MM.1S (cell line): ENCODE data around the gene RPL14.

Experiments
- DNase-seq: peaks from one replicate; pipeline ENCODE4 v3.0.0-alpha.2; 2015
- H2AFZ ChIP-seq: fragments of 300-600 bp; sonication (generic); 2 replicates; pipeline ENCODE4 v1.6.0; 2016; ENCODE audit warnings: antibody characterized with exemption, low read length
- H3F3A ChIP-seq: fragments of 300-600 bp; sonication (generic); 2 replicates; pipeline ENCODE4 v1.6.1; 2016; ENCODE audit warnings: mild to moderate bottlenecking, antibody characterized with exemption, low read length, moderate library complexity, mixed read lengths; ENCODE audit not compliant: insufficient read depth
- H3K27ac ChIP-seq: fragments of 300-600 bp; sonication (generic); 2 replicates; pipeline ENCODE4 v1.5.1; 2016; ENCODE audit warnings: mild to moderate bottlenecking, low read length
- H3K27me3 ChIP-seq: fragments of 300-600 bp; sonication (generic); replicated peaks from 2 replicates; pipeline ENCODE4 v1.6.0; 2016; ENCODE audit warnings: low read length; ENCODE audit not compliant: insufficient read depth
- H3K36me3 ChIP-seq: fragments of 300-600 bp; sonication (generic); replicated peaks from 2 replicates; pipeline ENCODE4 v1.6.1; 2016; ENCODE audit warnings: mild to moderate bottlenecking, low read length, mixed read lengths; ENCODE audit not compliant: insufficient read depth
- H3K4me1 ChIP-seq: fragments of 300-600 bp; sonication (generic); 2 replicates; pipeline ENCODE4 v1.6.1; 2016; ENCODE audit warnings: low read length, mixed read lengths
- H3K4me2 ChIP-seq: fragments of 300-600 bp; sonication (generic); 2 replicates; pipeline ENCODE4 v1.6.0; 2016; ENCODE audit warnings: low read depth, low read length
- H3K4me3 ChIP-seq: fragments of 300-600 bp; sonication (generic); 2 replicates; pipeline ENCODE4 v1.5.1; 2016; ENCODE audit warnings: low read length, mixed read lengths
- H3K79me2 ChIP-seq: fragments of 300-600 bp; sonication (generic); 2 replicates; pipeline ENCODE4 v1.6.1; 2016; ENCODE audit warnings: mixed run types, low read length, mixed read lengths
- H3K9ac ChIP-seq: fragments of 300-600 bp; sonication (generic); 2 replicates; pipeline ENCODE4 v1.6.1; 2016; ENCODE audit warnings: low read length, mixed read lengths
- H3K9me2 ChIP-seq: fragments of 300-600 bp; sonication (generic); replicated peaks from 2 replicates; pipeline ENCODE4 v1.6.1; 2016; ENCODE audit warnings: mild to moderate bottlenecking, low read length, mixed read lengths; ENCODE audit not compliant: insufficient read depth
- H3K9me3 ChIP-seq: fragments of 300-600 bp; sonication (generic); replicated peaks from 2 replicates; pipeline ENCODE4 v1.6.1; 2016; ENCODE audit warnings: mild to moderate bottlenecking, low read length, mixed read lengths; ENCODE audit not compliant: insufficient read depth
- H4K20me1 ChIP-seq: fragments of 300-600 bp; sonication (generic); 2 replicates; pipeline ENCODE4 v1.6.1; 2016; ENCODE audit warnings: mild to moderate bottlenecking, low read length, moderate library complexity, mixed read lengths; ENCODE audit not compliant: insufficient read depth
- EZH2 ChIP-seq: fragments of 300-600 bp; sonication (generic); optimal IDR thresholded peaks from 2 replicates; pipeline ENCODE3; 2017; ENCODE audit warnings: low read depth, mild to moderate bottlenecking, antibody characterized with exemption, low read length, mixed read lengths
- EZH2phosphoT487 ChIP-seq: fragments of 300-600 bp; sonication (generic); IDR thresholded peaks from 2 replicates; pipeline ENCODE4 v1.6.1; 2018; ENCODE audit warnings: antibody characterized with exemption, low read length
- TF ChIP-seq, protein P1 (sequence below): fragments of 300-600 bp; sonication (generic); IDR thresholded peaks from 2 replicates; pipeline ENCODE4 v1.5.1; 2016; ENCODE audit warnings: antibody characterized with exemption, low read length, mixed read lengths

RPL14 gene

DNA sequence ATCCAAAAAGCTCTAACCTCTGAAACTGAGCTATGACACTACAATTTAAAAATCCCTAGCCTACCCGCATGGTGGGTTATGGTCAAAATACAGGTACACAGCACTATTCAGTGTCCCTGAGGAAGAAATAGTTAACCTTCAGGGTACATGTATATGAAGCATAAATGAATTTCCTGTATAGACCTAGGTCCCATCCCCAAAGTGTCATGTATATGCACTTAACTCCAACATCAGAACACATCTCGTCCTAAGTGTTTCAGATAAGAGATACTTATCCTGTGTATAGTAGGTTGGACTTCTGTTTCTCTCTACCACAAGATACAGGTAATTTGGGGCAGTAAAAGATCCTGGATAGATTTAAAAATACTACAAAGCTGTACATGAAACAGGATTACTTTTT is 6.4 kb downstream of the RPL14 start:
- H3K27ac ChIP-seq: no peak overlapping the region
- H3K36me3 ChIP-seq: peaks cover 11% of the 10 kb centered on the region
- no peaks in the 10 kb centered on the region for H3K9me3 ChIP-seq
- DNase-seq: no peak
- H2AFZ ChIP-seq: no peak overlapping the region
- no peak overlapping the region for H3K9ac ChIP-seq
- H3K79me2 ChIP-seq: peaks cover 16% of the 10 kb centered on the region
- H3K9me2 ChIP-seq: no peaks in the 10 kb centered on the region
- no peak overlapping the region for H3K4me2 ChIP-seq
- peaks cover 2% of the 10 kb centered on the region for H3K4me1 ChIP-seq
- peaks cover 5% of the 10 kb centered on the region; the same call in 1 of the 2 replicates for H4K20me1 ChIP-seq
- no peaks in the 10 kb centered on the region for H3K27me3 ChIP-seq
- no peak overlapping the region for H3K4me3 ChIP-seq
- no peak for TF ChIP-seq EZH2phosphoT487
- TF ChIP-seq, protein P1, sequence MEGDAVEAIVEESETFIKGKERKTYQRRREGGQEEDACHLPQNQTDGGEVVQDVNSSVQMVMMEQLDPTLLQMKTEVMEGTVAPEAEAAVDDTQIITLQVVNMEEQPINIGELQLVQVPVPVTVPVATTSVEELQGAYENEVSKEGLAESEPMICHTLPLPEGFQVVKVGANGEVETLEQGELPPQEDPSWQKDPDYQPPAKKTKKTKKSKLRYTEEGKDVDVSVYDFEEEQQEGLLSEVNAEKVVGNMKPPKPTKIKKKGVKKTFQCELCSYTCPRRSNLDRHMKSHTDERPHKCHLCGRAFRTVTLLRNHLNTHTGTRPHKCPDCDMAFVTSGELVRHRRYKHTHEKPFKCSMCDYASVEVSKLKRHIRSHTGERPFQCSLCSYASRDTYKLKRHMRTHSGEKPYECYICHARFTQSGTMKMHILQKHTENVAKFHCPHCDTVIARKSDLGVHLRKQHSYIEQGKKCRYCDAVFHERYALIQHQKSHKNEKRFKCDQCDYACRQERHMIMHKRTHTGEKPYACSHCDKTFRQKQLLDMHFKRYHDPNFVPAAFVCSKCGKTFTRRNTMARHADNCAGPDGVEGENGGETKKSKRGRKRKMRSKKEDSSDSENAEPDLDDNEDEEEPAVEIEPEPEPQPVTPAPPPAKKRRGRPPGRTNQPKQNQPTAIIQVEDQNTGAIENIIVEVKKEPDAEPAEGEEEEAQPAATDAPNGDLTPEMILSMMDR: no peak
- no peak for TF ChIP-seq EZH2
- peaks cover 30% of the 10 kb centered on the region for H3F3A ChIP-seq

DNA sequence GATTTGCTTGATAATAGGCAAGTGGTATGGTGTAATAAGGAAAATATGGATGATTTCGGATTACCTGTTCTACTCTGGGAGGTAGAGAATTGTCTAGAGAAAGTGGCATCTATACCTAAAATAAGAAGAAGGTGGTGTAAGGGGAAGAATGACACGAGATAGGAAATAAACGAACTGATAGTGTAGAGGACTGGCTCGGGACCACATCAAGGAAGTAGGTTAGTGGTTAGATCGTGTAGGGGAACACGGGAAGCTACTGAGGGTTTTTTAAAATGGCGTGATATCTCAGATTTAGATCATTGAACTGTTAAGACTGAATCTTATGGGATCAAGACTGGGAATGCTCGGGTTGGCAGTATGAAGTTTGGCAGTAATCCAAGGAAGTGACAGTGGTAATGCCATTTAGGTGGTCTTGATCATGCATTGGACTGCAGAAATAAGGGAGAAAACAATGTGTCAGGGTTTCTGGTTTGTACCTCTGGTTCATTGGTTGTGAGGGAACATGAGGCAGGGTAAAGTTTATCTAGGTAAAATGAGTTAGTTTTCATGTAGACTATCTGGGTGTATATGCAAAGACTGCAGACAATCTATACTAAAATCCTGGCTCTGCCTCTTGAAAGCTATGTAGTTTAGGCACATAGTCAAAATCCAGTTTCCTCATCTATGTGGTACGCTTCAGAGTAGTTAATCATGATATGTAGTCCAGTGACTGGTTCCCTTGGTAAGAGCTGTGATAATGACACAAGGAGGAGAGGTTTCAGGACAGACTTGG is 7.4 kb downstream of the RPL14 start:
- Histone ChIP-seq H3K9ac (no peak overlapping the region), H3K9me2 (no peaks in the 10 kb centered on the region), H3K4me2 (no peak overlapping the region), H4K20me1 (peaks cover 5% of the 10 kb centered on the region; the same call in 1 of the 2 replicates), H3K79me2 (peaks cover 7% of the 10 kb centered on the region; the same call in 1 of the 2 replicates), H3K27ac (no peak overlapping the region), H3K4me3 (no peak overlapping the region), H3K27me3 (no peaks in the 10 kb centered on the region), H2AFZ (no peak overlapping the region), H3F3A (peaks cover 30% of the 10 kb centered on the region), H3K36me3 (peaks cover 8% of the 10 kb centered on the region), H3K9me3 (no peaks in the 10 kb centered on the region), H3K4me1 (no peaks in the 10 kb centered on the region)
- TF ChIP-seq EZH2 (no peak), EZH2phosphoT487 (no peak)
- TF ChIP-seq, protein P1: no peak
- no peak for DNase-seq

DNA sequence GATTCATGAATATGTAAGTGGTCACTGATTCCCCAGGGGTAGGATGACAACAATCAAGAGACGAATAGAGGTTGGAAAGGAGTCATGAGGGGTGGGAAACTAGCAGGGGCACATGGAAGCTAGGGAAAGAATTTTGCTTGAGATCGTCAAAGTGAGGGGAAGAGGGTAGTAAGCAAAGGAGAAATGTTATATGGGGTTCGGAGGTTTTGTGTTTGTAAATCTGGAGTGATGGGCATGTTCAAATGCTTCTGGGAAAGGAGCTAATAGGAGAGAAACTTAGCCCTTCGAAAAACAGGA is 7.9 kb downstream of the RPL14 start:
- Histone ChIP-seq H3K9ac (no peak overlapping the region), H3F3A (peaks cover 30% of the 10 kb centered on the region), H3K4me1 (no peaks in the 10 kb centered on the region), H3K9me3 (no peaks in the 10 kb centered on the region), H3K4me2 (no peak overlapping the region), H3K27ac (no peak overlapping the region), H3K9me2 (no peaks in the 10 kb centered on the region), H2AFZ (no peak overlapping the region), H4K20me1 (peaks cover 3% of the 10 kb centered on the region; the same call in 1 of the 2 replicates), H3K27me3 (no peaks in the 10 kb centered on the region), H3K36me3 (peaks cover 8% of the 10 kb centered on the region), H3K4me3 (no peak overlapping the region), H3K79me2 (peaks cover 3% of the 10 kb centered on the region; the same call in 1 of the 2 replicates)
- no peak for DNase-seq
- no peak for TF ChIP-seq EZH2
- TF ChIP-seq, protein P1: no peak
- no peak for TF ChIP-seq EZH2phosphoT487
